Muscle of leg (tissue), 11 donors: ENCODE data around the gene RAB17. TPM values are rescaled to one million over a fixed set of nuclear protein-coding genes. Genes with fewer than 3 reads are reported as not detected.
A peak's percentile ranks its signal among the peaks of the same experiment; 100 is the strongest.

Experiments used
- DNase-seq: peaks from one replicate; pipeline ENCODE4 v3.0.0; 2013
- H3K27ac ChIP-seq: one replicate; pipeline ENCODE4 v1.5.1; 2013; ENCODE audit warnings: mild to moderate bottlenecking, low read length, control low read depth
- H3K27me3 ChIP-seq: one replicate; pipeline ENCODE4 v1.6.1; 2013; ENCODE audit warnings: low read length; ENCODE audit not compliant: control insufficient read depth, insufficient read depth
- H3K36me3 ChIP-seq: one replicate; pipeline ENCODE4 v1.6.1; 2013; ENCODE audit warnings: low read length; ENCODE audit not compliant: control insufficient read depth, insufficient read depth
- H3K4me1 ChIP-seq: one replicate; pipeline ENCODE4 v1.6.1; 2013; ENCODE audit warnings: low read length; ENCODE audit not compliant: control insufficient read depth, insufficient read depth
- H3K4me3 ChIP-seq: one replicate; pipeline ENCODE4 v1.5.1; 2013; ENCODE audit warnings: low read length, control low read depth
- H3K9me3 ChIP-seq: replicated peaks from 2 replicates; pipeline ENCODE4 v1.6.1; 2013; ENCODE audit warnings: low read depth, low read length; ENCODE audit not compliant: control insufficient read depth
- WGBS: methylation state at CpG from one replicate; pipeline ENCODE4 v1.1.5; 2013; ENCODE audit warnings: missing lambda C conversion rate; ENCODE audit not compliant: insufficient coverage; 5-methylcytosine and 5-hydroxymethylcytosine counted together
- polyA plus RNA-seq, 8 donors: library from polyadenylated mRNA; unstranded; fragments of 120-200 nt; gene quantifications; one replicate each; pipeline versions ENCODE4 v1.2.1 to v1.2.3, GENCODE V29; 2013; ENCODE audit warnings: inconsistent platforms in 1 of 8, low replicate concordance in 1 of 8; ENCODE audit not compliant: insufficient read length in 8 of 8, insufficient read depth in 1 of 8
- total RNA-seq: library from RNA; stranded (reverse); fragments of 120-200 nt; gene quantifications from one replicate; pipeline ENCODE4 v1.2.4, GENCODE V29; 2013

RAB17 gene
- total and polyA plus RNA-seq, 9 donors: 0.89 to 9.4 (median 1.2) TPM

GRCh38 chr2:237576974-237577373 is 13.6 kb downstream of the RAB17 start:
- H3K27ac ChIP-seq: no peak overlapping the region
- no peaks in the 10 kb centered on the region for H3K27me3 ChIP-seq
- H3K9me3 ChIP-seq: no peaks in the 10 kb centered on the region

GRCh38 chr2:237575869-237576862 is 14.4 kb downstream of the RAB17 start:
- WGBS: 64% methylated on average over 21 of the region's 27 CpGs
- no peak overlapping the region for H3K27ac ChIP-seq
- peaks cover 22% of the 10 kb centered on the region for H3K4me1 ChIP-seq
- no peaks in the 10 kb centered on the region for H3K9me3 ChIP-seq
- no peak overlapping the region for H3K4me3 ChIP-seq
- DNase-seq: no peak
- H3K27me3 ChIP-seq: no peaks in the 10 kb centered on the region
- H3K36me3 ChIP-seq: no peaks in the 10 kb centered on the region

More at GRCh38 chr2:237576974-237577373, 13.6 kb downstream of the RAB17 start:
- Histone ChIP-seq H3K36me3 (no peaks in the 10 kb centered on the region), H3K4me3 (no peak overlapping the region), H3K4me1 (peaks cover 26% of the 10 kb centered on the region)
- DNase-seq: no peak
- WGBS: 84% methylated on average over 5 of the region's 9 CpGs

- H3K27me3 ChIP-seq: no peaks in the 10 kb centered on the region
- WGBS: 48% methylated on average over 20 of the region's 25 CpGs
- no peak overlapping the region for H3K27ac ChIP-seq
- H3K4me3 ChIP-seq: no peak overlapping the region
- DNase-seq: peak; percentile 70
- no peaks in the 10 kb centered on the region for H3K36me3 ChIP-seq
- H3K4me1 ChIP-seq: peaks cover 22% of the 10 kb centered on the region
- no peaks in the 10 kb centered on the region for H3K9me3 ChIP-seq
Measured at GRCh38 chr2:237574894-237575868, 15.4 kb downstream of the RAB17 start.

GRCh38 chr2:237574467-237574866 is 16.1 kb downstream of the RAB17 start:
- WGBS: 84% methylated on average over 9 of the region's 9 CpGs
- no peaks in the 10 kb centered on the region for H3K27me3 ChIP-seq
- no peak overlapping the region for H3K27ac ChIP-seq
- H3K36me3 ChIP-seq: no peaks in the 10 kb centered on the region
- H3K4me3 ChIP-seq: no peak overlapping the region
- H3K4me1 ChIP-seq: peaks cover 22% of the 10 kb centered on the region
- no peaks in the 10 kb centered on the region for H3K9me3 ChIP-seq
- DNase-seq: no peak

GRCh38 chr2:237573721-237574415 is 16.7 kb downstream of the RAB17 start:
- Histone ChIP-seq H3K4me1 (peaks cover 22% of the 10 kb centered on the region), H3K9me3 (no peaks in the 10 kb centered on the region), H3K27me3 (no peaks in the 10 kb centered on the region), H3K36me3 (no peaks in the 10 kb centered on the region), H3K27ac (no peak overlapping the region), H3K4me3 (no peak overlapping the region)
- 88% methylated on average over 5 of the region's 8 CpGs for WGBS
- DNase-seq: no peak

GRCh38 chr2:237572742-237573101 is 17.8 kb downstream of the RAB17 start:
- no peaks in the 10 kb centered on the region for H3K36me3 ChIP-seq
- H3K4me3 ChIP-seq: no peak overlapping the region
- peaks cover 22% of the 10 kb centered on the region for H3K4me1 ChIP-seq
- H3K27ac ChIP-seq: no peak overlapping the region
- no peaks in the 10 kb centered on the region for H3K9me3 ChIP-seq
- WGBS: 64% methylated on average over 2 of the region's 4 CpGs
- no peak for DNase-seq
- no peaks in the 10 kb centered on the region for H3K27me3 ChIP-seq

- H3K9me3 ChIP-seq: no peaks in the 10 kb centered on the region
Measured at GRCh38 chr2:237572021-237572741, 18.4 kb downstream of the RAB17 start.

GRCh38 chr2:237571551-237571950 is 19.0 kb downstream of the RAB17 start:
- DNase-seq: no peak
- H3K4me1 ChIP-seq: peaks cover 20% of the 10 kb centered on the region
- H3K27ac ChIP-seq: no peak overlapping the region
- H3K9me3 ChIP-seq: no peaks in the 10 kb centered on the region
- no peak overlapping the region for H3K4me3 ChIP-seq
- 69% methylated on average over 7 of the region's 7 CpGs for whole genome bisulfite sequencing
- no peaks in the 10 kb centered on the region for H3K27me3 ChIP-seq
- no peaks in the 10 kb centered on the region for H3K36me3 ChIP-seq

More at GRCh38 chr2:237572021-237572741, 18.4 kb downstream of the RAB17 start:
- peak; percentile 94 for DNase-seq
- H3K36me3 ChIP-seq: no peaks in the 10 kb centered on the region
- H3K27ac ChIP-seq: no peak overlapping the region
- H3K4me1 ChIP-seq: peaks cover 22% of the 10 kb centered on the region
- H3K4me3 ChIP-seq: no peak overlapping the region
- no peaks in the 10 kb centered on the region for H3K27me3 ChIP-seq
- 12% methylated on average over 24 of the region's 24 CpGs for WGBS

- H3K27me3 ChIP-seq: no peaks in the 10 kb centered on the region
- DNase-seq: no peak
- 90% methylated on average over 6 of the region's 9 CpGs for WGBS
- no peaks in the 10 kb centered on the region for H3K36me3 ChIP-seq
- no peaks in the 10 kb centered on the region for H3K9me3 ChIP-seq
- peaks cover 18% of the 10 kb centered on the region for H3K4me1 ChIP-seq
- no peak overlapping the region for H3K4me3 ChIP-seq
- no peak overlapping the region for H3K27ac ChIP-seq
Measured at GRCh38 chr2:237570776-237571335, 19.7 kb downstream of the RAB17 start.
